Measurements from ENCODE around the gene PERP.
"Not testable (repeated sequence)": the region's sequence is repeated elsewhere in the genome, so short reads cannot be mapped to it uniquely, and the experiment has no call there.

The PERP gene

DNA sequence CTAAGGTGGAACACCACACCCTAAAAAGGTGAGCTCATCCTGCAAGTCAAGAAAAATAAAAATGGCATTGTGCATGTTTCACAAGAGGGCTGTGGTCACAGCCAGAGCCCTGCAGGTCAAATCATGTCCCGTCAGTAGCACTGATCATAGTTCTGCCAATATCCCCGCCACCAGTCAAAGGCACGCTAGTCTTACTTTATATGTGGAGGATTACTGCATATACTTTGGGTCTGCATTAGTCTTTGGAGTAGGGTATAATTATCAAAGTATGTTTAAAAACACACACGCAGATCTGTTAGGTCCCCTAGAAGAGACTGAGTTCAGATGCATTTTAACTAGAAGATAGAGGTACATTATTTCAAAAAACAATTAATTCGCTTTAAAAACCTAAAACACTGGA is 1.8 kb downstream of the PERP start:
- DNase-seq (ENCODE audit: low read depth), result no peak

DNA sequence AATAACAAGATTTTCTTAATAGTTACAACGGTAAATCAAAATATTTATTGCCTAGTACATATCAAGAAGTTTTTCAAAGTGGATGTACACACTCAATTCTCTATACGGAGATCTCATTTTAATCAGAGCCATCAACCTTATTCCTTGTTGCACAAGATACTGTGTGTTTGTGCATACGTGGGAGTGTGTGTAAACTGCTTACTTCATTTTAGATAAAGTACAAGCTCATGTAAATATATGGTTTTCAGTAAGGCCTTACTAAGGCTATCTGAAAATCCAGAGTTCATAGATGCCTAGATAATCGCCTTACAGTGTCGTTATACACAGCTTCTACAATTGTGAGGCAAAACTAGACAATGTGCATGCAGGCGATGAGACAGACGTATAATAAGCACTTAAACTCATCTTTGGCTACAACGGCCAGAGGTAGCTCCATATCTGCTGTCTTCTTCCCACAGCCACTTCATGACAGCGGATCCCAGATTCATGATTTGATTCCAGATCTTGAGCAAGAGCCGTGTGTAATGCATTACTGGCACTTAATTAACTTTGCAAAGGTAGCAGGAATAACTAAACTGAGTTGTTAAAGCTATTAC is 2.5 kb downstream of the PERP start:
- DNase-seq (ENCODE audit: low read depth), result no peak

DNA sequence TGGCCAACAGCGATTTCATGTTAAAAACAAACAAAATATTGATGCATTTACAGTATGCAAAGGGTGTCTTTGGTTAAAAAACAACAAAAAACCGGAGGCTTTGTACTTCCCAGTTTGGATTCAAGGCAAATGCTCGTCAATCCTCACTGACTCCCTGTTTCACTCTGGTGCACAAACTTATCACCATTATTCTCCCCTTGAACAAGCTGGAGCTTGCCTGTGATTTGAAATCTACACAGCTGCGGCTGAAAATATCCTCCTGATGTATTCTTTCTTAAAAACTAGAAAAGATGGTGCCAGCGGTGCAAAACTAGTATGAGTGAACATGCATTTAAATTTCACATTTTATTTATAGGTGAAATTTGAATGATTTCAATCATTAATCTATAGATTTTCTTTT is 3.3 kb downstream of the PERP start:
- DNase-seq (ENCODE audit: low read depth), result no peak

DNA sequence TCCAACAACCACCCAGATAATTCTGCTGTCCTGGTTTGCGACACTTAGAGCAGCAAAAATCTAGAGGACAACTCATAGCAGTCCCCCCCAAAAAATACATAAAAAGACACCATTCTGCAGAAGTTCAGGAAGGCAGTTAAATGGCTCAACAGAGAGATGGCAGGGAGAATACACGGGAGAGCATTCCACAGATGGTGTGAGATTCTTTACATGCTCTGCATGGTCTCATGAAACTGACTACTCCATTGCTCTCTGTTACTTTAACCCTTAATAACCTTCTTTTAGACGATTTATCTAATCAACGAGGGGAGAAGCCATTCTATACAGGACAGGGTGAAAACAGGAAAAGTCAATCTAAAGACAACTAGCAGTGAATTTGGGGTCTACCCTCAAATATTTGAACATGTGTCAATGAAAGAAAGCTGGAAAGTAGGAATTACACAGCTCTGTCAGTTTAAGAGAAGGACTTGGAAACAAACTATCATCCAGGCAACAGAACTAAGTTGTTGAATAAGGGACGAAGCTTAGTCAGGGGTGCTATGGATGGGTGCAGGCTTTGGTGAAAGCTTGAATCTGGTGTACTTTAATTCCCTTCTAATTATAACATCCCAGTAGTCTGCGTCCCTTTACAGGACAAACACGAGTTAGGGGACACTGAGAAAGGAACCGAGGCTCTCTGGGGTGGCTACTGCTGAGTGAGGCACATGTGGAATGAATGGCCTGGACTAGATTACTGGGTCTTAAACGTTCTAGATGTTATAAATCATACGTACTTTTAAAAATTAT is 5.1 kb downstream of the PERP start:
- DNase-seq (ENCODE audit: low read depth), result no peak

DNA sequence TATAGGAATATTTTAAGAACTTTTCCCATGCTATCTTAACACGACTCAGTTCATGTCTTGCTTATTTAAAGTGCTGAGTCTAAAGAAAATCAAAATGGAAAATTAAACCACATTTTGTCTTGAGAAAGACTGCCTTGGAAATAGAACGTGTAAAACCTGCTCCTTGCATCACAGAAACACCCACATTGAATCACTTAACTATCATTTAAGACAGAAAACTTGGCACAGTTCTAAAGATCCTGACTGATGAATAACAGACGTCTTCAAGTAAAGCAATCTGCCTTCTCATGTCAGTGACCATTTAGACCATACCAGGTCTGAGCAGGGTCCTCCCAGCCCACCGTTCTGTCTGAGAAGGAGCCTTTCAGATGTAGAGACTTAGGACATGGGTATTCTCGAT is 7.4 kb downstream of the PERP start:
- no peak for DNase-seq (ENCODE audit: low read depth)

DNA sequence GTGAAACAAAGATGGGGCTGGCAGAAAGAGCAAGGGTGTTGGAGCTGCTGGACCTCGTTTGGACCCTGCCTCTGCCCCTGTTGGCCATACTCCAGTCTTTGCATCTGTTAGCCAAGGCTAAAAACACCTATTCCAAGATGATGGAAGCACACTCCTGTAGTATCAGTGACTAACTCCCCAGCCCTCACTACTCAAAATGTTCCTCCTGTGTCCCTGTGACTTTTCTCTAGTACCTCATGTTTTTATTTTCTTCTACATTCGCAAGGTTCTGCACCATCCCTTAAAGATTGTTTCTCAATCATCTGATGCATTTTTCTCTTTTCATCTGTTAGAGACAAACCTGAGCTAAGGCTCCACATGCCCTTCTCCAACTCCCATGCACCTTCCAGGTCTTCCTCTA is 8.9 kb downstream of the PERP start:
- DNase-seq (ENCODE audit: low read depth), result no peak

DNA sequence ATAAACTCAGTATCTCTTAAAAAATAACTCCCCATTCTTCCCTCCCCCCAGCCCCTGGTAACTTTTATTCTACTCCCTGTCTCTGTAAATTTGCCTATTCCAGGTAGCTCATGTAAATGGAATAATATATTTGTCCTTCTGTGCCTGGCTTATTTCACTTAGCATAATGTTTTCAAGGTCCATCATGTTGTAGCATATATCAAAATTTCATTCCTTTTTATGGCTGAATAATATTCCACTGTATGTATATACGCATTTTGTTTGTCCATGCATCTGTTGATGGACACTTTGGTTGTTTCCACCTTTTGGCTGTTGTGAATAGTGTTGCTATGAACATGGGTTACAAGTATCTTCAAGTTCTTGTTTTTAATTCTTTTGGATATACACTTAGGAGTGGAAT is 13.0 kb downstream of the PERP start:
- DNase-seq (ENCODE audit: low read depth), result no peak

DNA sequence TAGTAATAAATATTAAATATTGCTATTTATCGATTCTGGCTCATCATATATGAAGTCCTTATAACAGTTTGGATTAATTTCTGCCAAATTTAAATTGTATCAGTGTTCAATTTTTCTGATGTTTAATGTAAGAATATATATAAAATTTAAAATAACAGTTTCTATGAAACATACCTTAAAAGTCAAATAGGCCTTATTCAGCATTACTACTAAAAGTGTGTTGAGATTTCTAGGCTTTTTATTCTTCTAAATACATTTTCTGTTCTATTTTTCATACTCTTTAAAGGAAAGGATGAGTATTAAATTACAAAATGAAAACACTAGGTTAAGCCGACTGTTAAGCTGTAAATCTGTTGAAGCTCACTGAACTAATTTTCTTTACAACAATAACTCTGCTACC is 13.6 kb downstream of the PERP start:
- DNase-seq (ENCODE audit: low read depth), result no peak

DNA sequence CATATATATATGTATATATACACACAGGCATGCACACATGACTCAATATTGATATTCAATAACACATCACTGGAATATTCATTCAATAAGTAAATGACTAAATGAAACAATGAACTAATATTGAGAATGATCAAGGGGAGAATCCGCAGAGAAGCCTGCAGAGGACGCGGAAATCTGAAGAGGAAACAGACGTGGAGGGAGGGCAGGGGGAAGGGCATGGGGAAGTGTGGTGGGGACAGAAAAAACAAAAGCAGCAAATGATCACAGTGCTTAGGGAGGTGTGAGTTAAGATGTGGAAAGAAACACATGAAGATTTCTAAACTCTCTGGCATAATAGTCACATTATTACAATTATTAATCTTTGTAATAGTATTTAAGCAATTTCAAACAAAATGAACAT is 14.5 kb downstream of the PERP start:
- DNase-seq (ENCODE audit: low read depth), result no peak

DNA sequence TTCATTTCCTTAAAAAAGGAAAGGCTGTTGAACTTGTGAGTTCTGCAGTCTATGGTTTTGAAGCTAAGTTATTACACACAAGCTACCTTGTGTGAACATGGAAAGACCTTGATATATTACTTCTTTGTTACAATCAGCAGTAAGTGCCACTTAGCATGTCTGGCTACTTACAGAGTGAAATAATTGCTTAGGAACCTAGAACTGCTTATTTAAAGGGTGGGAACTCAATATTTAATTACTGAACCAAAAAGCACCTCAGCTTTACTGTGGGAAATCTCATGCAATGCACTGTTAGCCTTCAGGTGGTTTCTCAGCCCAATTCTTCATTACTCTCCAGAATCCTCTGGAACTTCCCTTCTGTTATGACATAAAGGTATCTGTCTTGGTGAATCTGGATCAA is 17.9 kb downstream of the PERP start:
- no peak for DNase-seq (ENCODE audit: low read depth)

DNA sequence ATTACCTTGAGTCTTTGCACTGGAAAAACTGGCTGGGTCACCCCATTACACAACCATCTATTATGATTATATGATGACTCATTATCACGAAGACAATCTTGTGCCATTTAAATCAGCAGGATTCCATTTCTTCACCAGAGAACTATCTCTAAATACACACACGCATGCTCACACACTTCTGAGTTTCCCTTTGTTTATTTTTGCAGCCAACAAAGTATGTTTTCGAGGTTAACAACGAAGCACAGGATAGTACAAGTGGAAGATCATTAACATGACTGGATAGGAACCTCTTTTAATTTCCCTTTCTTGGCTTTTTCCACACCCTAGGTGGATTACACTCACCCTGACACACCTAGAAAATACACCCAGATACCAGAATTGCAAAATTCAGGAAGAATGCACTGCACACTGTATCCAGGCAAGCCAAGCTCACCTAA is 18.9 kb downstream of the PERP start:
- no peak for DNase-seq (ENCODE audit: low read depth)

DNA sequence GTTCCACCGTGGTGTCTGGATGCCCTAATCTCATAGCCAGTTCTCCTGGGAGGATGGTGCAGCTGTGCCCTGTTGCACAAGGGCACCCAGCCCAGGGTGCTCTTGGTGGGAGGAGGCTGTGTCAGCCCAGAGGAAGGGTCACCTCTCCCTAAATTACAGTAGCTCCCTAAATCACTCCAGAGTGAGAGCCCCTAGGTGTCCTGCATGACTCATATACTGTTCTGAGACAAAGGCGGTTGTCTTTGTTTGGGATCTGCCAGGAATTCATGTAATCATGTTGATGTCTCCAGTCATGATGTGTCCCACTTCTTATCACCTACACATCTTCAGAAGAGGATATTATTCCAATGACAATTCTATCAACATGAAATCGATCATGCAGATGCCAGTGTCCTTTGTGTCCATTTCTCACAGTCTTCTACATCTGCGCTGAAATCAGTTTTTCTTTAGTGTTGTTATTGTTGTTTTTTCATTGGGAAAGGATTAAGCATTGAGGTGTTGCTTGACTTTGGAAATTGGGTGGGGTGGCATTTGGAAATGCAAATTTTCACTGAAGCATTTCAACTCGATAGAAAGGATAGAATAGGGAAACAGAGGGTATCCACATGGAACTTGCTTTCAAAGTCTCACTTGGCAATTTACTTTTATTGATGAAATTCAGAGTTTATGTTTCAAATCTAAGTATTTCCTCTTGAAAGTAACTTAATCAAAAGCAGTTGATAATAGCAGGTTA is 19.5 kb downstream of the PERP start:
- no peak for DNase-seq (ENCODE audit: low read depth)

DNA sequence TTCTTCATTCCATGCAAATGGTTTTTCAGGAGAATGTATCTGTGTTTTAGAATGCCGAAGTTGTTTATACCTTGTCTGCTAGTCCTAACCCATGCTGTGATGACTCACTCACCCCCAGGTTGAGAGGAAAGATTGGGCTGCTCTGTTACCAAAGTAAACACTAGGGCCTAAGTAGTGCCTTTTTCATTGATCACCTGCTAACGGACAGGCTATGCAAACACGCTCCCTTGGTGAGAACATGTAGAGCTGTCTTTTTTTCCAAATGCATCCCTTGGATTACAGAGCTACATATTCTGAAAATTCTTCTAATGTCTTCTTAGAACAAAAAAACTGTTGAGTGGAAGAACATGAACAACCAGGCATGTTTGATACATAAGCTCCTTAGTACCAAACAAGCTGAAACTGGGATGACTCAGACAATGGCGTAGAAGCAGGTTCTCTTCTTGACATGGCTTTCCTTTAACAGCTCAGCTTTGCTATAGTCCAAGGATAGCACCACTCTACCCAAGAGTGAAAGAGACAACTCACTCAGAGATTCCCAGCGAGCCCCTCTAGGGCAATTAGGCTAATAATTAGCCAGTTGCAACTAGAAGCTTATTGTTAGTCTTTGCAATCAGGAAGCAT is 20.5 kb downstream of the PERP start:
- no peak for DNase-seq (ENCODE audit: low read depth)

DNA sequence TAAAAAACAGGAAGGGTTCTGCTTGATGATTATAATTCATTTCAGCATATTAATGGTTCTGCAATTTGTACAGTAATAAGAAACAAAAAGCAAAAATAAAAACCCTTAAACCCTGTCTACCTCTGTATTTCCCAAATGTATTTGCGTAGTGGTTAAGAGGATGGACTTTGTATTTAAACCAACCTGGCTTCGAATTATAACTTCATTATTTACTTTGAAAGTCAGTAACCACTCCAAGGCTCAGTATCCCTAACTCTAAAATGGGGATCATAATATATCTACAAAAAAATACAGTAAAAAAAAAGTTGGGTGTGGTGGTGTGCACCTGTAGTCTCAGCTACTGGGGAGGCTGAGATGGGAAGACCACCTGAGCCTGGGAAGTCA is 21.4 kb downstream of the PERP start:
- no peak for DNase-seq (ENCODE audit: low read depth)

DNA sequence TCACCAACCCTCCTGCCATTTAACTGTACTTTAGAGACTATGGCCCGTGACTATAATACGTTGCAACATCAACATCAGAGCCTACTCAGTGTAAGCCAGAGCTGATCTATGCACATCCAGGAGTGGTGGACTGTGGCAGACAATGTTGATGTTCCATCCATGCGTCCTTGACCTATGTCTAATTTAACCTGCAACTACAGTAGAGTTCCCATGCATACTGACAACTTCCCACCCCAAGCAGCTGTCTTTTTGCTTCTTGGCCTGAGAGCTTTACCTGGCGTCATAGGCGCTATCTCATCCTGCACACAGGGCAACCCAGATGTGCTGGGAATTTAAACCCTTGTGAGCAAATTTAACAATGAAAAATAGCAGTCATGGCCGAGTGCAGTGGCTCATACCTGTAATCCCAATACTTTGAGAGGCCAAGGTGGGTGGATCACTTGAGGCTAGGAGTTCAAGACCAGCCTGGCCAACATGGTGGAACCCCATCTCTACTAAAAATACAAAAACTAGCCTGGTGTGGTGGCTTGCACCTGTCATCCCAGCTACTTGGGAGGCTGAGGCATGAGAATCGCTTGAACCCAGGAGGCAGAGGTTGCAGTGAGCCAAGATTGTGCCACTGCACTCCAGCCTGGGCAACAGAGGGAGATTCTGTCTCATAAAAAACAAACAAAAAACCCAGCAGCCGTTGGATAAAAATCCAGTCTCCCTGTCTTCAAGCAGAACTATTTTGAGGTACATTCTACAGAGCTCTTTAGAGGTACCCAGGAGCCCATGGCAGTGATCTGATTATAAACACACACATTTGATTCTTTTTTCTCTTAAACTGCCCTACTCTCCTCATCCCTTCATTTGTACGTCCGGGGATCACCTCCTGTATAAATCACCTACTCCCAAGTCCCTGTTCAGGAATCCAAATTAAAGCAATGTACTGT is 22.0 kb downstream of the PERP start:
- DNase-seq (ENCODE audit: low read depth), result no peak

DNA sequence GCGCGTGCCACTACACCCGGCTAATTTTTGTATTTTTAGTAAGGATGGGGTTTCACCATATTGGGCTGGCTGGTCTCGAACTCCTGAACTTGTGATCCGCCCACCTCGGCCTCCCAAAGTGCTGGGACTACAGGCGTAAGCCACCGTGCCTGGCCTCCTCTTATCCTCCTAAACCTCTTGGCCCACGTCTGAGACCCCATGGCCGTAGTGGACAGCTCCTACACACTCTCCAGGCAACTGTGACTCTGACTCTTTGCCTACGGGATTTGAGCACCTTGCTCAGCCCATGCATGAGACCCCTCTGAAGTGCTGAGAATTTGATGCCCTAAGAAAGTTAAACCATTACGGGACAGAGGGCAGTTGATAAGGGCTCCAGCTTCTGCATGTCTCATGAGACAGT is 25.0 kb downstream of the PERP start:
- no peak for DNase-seq (ENCODE audit: low read depth)

DNA sequence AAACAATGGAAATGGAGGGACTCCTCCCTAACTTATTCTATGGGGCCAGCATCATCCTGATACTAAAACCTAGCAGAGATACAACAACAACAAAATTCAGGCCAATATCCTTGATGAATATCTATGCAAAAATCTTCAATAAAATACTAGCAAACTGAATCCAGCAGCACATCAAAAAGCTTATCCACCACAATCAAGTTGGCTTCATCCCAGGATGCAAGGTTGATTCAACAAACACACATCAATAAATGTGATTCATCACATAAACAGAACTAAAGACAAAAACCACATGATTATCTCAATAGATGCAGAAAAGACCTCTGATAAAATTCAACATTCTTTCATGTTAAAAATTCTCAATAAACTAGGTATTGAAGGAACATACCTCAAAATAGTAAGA is 27.7 kb downstream of the PERP start:
- DNase-seq (ENCODE audit: low read depth), result not testable (repeated sequence)

DNA sequence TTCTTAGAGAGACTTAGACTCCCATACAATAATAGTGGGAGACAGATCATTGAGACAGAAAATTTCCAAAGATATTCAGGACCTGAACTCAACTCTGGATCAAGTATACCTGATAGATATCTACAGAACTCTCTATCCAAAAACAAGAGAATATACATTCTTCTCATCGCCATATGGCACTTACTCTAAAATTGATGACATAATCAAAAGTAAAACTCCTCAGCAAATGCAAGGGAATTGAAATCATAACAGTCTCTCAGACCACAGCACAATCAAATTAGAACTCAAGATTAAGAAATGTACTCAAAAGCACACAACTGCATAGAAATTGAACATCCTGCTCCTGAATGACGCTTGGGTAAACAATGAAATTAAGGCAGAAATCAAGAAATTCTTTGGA is 28.7 kb downstream of the PERP start:
- no peak for DNase-seq (ENCODE audit: low read depth)

DNA sequence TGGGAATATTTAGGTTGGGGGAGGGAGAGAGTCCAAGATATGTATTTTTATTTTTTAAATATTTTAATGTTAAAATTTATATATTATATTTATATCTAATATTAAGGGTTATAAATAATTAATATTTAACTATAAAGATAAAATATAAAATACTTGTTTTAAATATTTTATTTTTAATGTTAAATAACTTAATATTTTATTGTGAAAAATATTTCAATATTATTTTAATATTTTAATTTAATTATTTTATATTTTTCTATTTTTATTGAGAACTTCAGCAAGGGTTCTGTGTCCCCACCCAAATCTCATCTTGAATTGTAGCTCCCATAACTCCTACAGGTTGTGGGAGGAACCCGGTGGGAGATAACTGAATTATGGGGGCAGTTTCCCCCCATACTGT is 34.0 kb downstream of the PERP start:
- no peak for DNase-seq (ENCODE audit: low read depth)

DNA sequence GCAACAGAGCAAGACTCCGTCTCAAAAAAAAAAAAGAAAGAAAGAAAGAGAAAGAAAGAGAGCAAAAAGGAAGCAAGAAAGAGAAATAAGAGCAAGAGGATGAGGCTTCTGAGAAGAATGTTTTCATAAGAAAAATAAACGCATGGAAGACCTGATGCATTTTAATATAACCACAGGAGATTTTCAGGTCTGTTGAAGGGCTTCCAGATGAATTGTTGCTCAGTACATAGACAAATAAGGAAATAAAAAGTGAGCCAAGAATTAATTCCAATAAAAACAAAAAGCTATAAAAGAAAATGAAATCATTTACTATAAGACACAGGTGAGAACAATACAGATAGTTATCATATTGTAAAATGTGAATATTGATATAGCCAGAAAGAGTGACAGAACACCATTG is 43.5 kb downstream of the PERP start:
- no peak for DNase-seq (ENCODE audit: low read depth)

DNA sequence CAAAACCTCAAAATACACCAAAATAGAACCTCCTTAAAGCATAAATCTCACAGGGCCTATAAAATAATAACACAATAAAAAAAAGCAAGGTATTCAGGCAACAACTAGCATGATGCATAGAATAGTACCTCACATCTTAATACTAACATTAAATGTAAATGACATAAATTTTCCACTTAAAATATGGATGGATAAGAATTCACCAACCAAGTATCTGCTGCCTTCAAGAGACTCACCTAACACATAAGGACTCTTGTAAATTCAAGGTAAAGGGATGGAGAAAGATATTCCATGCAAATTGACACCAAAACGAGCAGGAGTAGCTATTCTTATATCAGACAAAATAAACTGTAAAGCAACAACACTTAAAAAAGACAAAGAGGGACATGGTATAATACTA is 52.2 kb downstream of the PERP start:
- DNase-seq (ENCODE audit: low read depth), result no peak

DNA sequence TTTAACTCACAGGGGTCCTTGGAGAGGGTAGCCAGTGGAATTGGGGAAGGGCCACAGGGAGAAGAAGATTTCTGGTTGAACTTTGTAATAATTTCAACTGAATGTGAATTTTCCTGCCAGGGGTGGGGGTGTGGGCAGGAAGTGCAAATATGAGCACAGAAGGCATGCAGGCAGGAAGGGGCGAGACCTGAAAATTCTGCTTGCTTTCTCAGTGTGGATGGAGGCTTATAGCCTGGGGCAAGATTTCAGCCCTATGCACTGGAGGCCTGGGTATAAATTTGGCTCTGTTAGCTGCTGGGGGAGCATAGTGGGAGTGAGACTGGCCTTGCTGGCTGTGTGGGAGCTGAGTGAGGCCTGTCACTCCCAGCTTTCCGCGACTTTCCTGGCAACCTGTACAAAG is 54.4 kb downstream of the PERP start:
- DNase-seq (ENCODE audit: low read depth), result no peak

Measured in CMK (cell line).